Natural killer cell (primary cell): ENCODE results near the gene NFASC. TPM values are rescaled to one million over a fixed set of nuclear protein-coding genes. Genes with fewer than 3 reads are reported as not detected.

ENCODE experiments used
- ATAC-seq, 3 donors: fragments of 150-1000 bp in 2 of 3; fragments of 200-7000 bp in 1 of 3; cut with Tn5 transposase; 1 replicate in 1 of 3; 2 replicates in 2 of 3; pipeline ENCODE4 v1.10.0; 2021; ENCODE audit warnings: mild to moderate bottlenecking in 2 of 3, moderate library complexity in 2 of 3
- DNase-seq, 2 donors: peaks; one replicate each; pipeline versions ENCODE4 v3.0.0 to v3.0.0-alpha.2; 2013 to 2021; ENCODE audit warnings: mixed read lengths in 1 of 2
- H3K27ac ChIP-seq: one replicate; pipeline ENCODE4 v1.5.1; 2013; ENCODE audit warnings: mild to moderate bottlenecking, low read length
- H3K27me3 ChIP-seq: one replicate; pipeline ENCODE4 v1.6.1; 2013; ENCODE audit warnings: low read length; ENCODE audit not compliant: control insufficient read depth, insufficient read depth
- H3K36me3 ChIP-seq: one replicate; pipeline ENCODE4 v1.6.1; 2013; ENCODE audit warnings: low read length; ENCODE audit not compliant: control insufficient read depth, insufficient read depth
- H3K4me1 ChIP-seq: one replicate; pipeline ENCODE4 v1.6.1; 2013; ENCODE audit warnings: low read length; ENCODE audit not compliant: control insufficient read depth, insufficient read depth
- H3K4me3 ChIP-seq: one replicate; pipeline ENCODE4 v1.5.1; 2013; ENCODE audit warnings: low read length
- H3K9me3 ChIP-seq: one replicate; pipeline ENCODE4 v1.6.1; 2013; ENCODE audit warnings: low read length; ENCODE audit not compliant: control insufficient read depth, insufficient read depth
- H3K27ac Mint-ChIP-seq, 2 donors: one replicate each; pipeline ENCODE4 v1.8.0; 2022; ENCODE audit warnings: mild to moderate bottlenecking in 2 of 2, mixed read lengths in 2 of 2, moderate library complexity in 1 of 2
- H3K27me3 Mint-ChIP-seq, 2 donors: one replicate each; pipeline ENCODE4 v1.8.0; 2022; ENCODE audit warnings: low read depth in 2 of 2, mixed read lengths in 2 of 2
- H3K36me3 Mint-ChIP-seq: one replicate; pipeline ENCODE4 v1.8.0; 2022; ENCODE audit warnings: mixed read lengths
- H3K4me1 Mint-ChIP-seq, 2 donors: one replicate each; pipeline ENCODE4 v1.8.0; 2022; ENCODE audit warnings: mixed read lengths in 2 of 2
- H3K4me3 Mint-ChIP-seq: one replicate; pipeline ENCODE4 v1.8.0; 2022; ENCODE audit warnings: mild to moderate bottlenecking, moderate library complexity, mixed read lengths
- H3K9me3 Mint-ChIP-seq, 2 donors: one replicate each; pipeline ENCODE4 v1.8.0; 2022; ENCODE audit warnings: mixed read lengths in 2 of 2
- WGBS: methylation state at CpG from one replicate; pipeline ENCODE4 v1.1.7; 2013; ENCODE audit warnings: missing lambda C conversion rate; ENCODE audit not compliant: insufficient coverage; 5-methylcytosine and 5-hydroxymethylcytosine counted together
- intact Hi-C: fragments of 100-400 bp; cut with micrococcal nuclease; formaldehyde crosslinking; loops from one replicate; pipeline ENCODE4 v1.14.2; 2022
- total RNA-seq, 4 donors: library from RNA; stranded (reverse); fragments of 120-200 nt in 1 of 4; gene quantifications; one replicate each; pipeline versions ENCODE4 v1.2.3 to v1.2.4, GENCODE V29; 2013 to 2022
- TF ChIP-seq, protein P1 (sequence below): fragments of 200-600 bp; IDR thresholded peaks from one replicate; pipeline ENCODE4 v1.8.0; 2022; ENCODE audit warnings: antibody characterized with exemption

Gene NFASC
- total RNA-seq, 3 donors from 2014 or later (not counting 1 experiment from before 2014, with no cell fraction given): 0.09 to 0.27 TPM; not detected in 1

DNA sequence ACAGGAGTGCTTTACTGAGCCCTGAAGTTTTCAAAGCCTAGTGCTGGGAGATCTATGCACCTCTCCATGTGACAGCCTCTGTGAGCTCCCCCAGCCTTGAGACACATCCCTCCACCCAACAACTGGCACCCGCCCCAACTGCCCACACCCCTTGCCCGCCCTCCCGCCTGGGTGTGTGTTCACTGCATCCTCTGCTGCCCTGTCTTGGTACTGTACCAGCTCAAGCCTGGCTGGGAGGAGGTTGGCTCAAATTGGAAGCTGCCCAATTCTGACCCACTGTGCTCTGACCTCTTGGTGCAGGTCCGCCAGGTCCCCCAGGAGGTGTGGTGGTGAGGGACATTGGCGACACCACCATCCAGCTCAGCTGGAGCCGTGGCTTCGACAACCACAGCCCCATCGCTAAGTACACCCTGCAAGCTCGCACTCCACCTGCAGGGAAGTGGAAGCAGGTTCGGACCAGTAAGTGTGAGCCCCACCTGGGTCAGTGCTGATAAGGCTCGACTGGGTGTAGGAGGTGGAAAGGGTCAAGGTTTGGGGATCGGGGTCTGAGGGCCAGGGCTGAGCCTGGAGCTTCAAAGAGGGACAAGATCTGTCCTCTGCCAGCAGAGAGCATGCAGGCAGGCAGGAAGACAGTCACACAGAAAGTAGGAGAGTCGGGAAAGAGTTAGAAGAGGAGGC, 195.6 kb downstream of the NFASC start:
- DNase-seq (no peak), ATAC-seq (no peak)
- Histone ChIP-seq H3K27me3 (no peaks in the 10 kb centered on the region), H3K4me3 (no peak overlapping the region), H3K9me3 (no peaks in the 10 kb centered on the region), H3K36me3 (no peaks in the 10 kb centered on the region), H3K27ac (no peak overlapping the region), H3K4me1 (peaks cover 5% of the 10 kb centered on the region)
- WGBS: 72% methylated on average over 13 of the region's 13 CpGs
- TF ChIP-seq, protein P1, sequence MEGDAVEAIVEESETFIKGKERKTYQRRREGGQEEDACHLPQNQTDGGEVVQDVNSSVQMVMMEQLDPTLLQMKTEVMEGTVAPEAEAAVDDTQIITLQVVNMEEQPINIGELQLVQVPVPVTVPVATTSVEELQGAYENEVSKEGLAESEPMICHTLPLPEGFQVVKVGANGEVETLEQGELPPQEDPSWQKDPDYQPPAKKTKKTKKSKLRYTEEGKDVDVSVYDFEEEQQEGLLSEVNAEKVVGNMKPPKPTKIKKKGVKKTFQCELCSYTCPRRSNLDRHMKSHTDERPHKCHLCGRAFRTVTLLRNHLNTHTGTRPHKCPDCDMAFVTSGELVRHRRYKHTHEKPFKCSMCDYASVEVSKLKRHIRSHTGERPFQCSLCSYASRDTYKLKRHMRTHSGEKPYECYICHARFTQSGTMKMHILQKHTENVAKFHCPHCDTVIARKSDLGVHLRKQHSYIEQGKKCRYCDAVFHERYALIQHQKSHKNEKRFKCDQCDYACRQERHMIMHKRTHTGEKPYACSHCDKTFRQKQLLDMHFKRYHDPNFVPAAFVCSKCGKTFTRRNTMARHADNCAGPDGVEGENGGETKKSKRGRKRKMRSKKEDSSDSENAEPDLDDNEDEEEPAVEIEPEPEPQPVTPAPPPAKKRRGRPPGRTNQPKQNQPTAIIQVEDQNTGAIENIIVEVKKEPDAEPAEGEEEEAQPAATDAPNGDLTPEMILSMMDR: no peak
- Mint-ChIP-seq H3K4me3 (no peak overlapping the region), H3K4me1 (no peaks in the 10 kb centered on the region), H3K36me3 (no peaks in the 10 kb centered on the region), H3K9me3 (no peaks in the 10 kb centered on the region), H3K27ac (no peak overlapping the region), H3K27me3 (peaks cover 0 to 4% of the 10 kb centered on the region in 2 donors)
- intact Hi-C loops: loop anchor here (10.0 kb wide), 2 partner anchors 91 to 179 kb away; no protein-coding TSS in a partner anchor

DNA sequence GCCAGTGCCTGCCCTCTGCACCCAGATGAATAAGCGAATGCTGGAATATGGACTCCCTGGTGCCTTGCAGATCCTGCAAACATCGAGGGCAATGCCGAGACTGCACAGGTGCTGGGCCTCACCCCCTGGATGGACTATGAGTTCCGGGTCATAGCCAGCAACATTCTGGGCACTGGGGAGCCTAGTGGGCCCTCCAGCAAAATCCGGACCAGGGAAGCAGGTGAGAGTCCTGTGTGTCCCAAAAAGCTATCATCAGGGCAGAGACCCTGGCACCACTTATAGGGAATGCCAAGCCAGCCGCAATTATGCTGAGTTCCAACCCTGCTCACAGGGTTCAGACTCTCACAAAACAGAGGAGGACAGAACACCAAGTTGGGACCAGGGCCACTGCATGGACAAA, 196.4 kb downstream of the NFASC start:
- no peaks in the 10 kb centered on the region for H3K27me3 ChIP-seq
- WGBS: 90% methylated on average over 6 of the region's 6 CpGs
- TF ChIP-seq, protein P1: no peak
- no peaks in the 10 kb centered on the region for H3K9me3 Mint-ChIP-seq
- no peaks in the 10 kb centered on the region for H3K4me1 ChIP-seq
- H3K27ac ChIP-seq: no peak overlapping the region
- H3K4me1 Mint-ChIP-seq: no peaks in the 10 kb centered on the region
- ATAC-seq (no peak), DNase-seq (no peak)
- no peak overlapping the region for H3K4me3 Mint-ChIP-seq
- no peaks in the 10 kb centered on the region for H3K36me3 ChIP-seq
- intact Hi-C loops: loop anchor here (10.0 kb wide), 2 partner anchors 92 to 178 kb away; no protein-coding TSS in a partner anchor
- H3K9me3 ChIP-seq: no peaks in the 10 kb centered on the region
- no peaks in the 10 kb centered on the region for H3K36me3 Mint-ChIP-seq
- no peak overlapping the region for H3K27ac Mint-ChIP-seq
- no peak overlapping the region for H3K4me3 ChIP-seq
- H3K27me3 Mint-ChIP-seq: peaks cover 0 to 4% of the 10 kb centered on the region in 2 donors

DNA sequence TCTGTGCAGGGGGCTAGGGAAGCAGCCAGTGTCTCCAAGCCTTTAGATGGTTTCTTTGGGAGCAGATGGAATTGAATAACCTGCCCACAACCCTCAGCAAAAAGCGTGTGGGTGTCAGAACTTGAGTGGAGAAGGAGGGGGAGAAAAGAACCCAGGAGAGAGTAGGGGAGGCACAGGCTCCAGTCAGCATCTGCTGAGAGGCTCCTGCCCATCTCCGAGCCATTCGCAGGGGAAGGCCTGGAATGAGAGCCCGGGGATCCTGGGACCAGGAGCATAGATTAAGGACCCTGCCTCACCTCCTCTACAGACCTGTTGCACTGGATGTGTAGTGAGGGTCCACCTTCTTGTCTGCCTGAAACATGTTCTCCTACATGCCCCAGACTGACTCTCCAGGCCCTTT, 197.3 kb downstream of the NFASC start:
- ATAC-seq: no peak
- H3K9me3 ChIP-seq: no peaks in the 10 kb centered on the region

More for the DNA sequence above, 197.3 kb downstream of the NFASC start:
- Mint-ChIP-seq H3K4me3 (no peak overlapping the region), H3K27me3 (peaks cover 0 to 4% of the 10 kb centered on the region in 2 donors), H3K27ac (no peak overlapping the region), H3K36me3 (no peaks in the 10 kb centered on the region), H3K9me3 (no peaks in the 10 kb centered on the region), H3K4me1 (no peaks in the 10 kb centered on the region)
- no peak for DNase-seq
- H3K27me3 ChIP-seq: no peaks in the 10 kb centered on the region
- no peak overlapping the region for H3K27ac ChIP-seq
- no peaks in the 10 kb centered on the region for H3K4me1 ChIP-seq
- intact Hi-C loops: loop anchor here (10.0 kb wide), 2 partner anchors 93 to 177 kb away; no protein-coding TSS in a partner anchor
- no peak overlapping the region for H3K4me3 ChIP-seq
- TF ChIP-seq, protein P1: no peak
- H3K36me3 ChIP-seq: no peaks in the 10 kb centered on the region
- 64% methylated on average over 4 of the region's 4 CpGs for WGBS
